Spleen (tissue), 11 donors: ENCODE measurements around the gene NPY1R. TPM values are rescaled to one million over a fixed set of nuclear protein-coding genes. Genes with fewer than 3 reads are reported as not detected.

Experiments used
- DNase-seq: peaks from one replicate; pipeline ENCODE4 v3.0.0-alpha.2; 2020
- H3K27ac ChIP-seq, 8 donors: fragments of 200-600 bp; sonication (generic) in 7 of 8; 1 replicate in 4 of 8; 2 replicates in 4 of 8; pipeline versions ENCODE4 v1.5.0 to v1.8.0; 2016 to 2021; ENCODE audit warnings: inconsistent platforms in 4 of 8, mild to moderate bottlenecking in 4 of 8, moderate library complexity in 1 of 8
- H3K27me3 ChIP-seq, 7 donors: fragments of 200-600 bp; sonication (generic) in 6 of 7; replicated peaks in 1 of 7; 1 replicate in 4 of 7; 2 replicates in 3 of 7; pipeline versions ENCODE4 v1.5.0 to v1.8.0; 2016 to 2021; ENCODE audit warnings: inconsistent platforms in 3 of 7, mild to moderate bottlenecking in 1 of 7
- H3K36me3 ChIP-seq, 6 donors: fragments of 200-600 bp; sonication (generic) in 5 of 6; 1 replicate in 4 of 6; 2 replicates in 2 of 6; pipeline versions ENCODE4 v1.5.0 to v1.8.0; 2016 to 2021; ENCODE audit warnings: inconsistent platforms in 2 of 6
- H3K4me1 ChIP-seq, 6 donors: fragments of 200-600 bp; sonication (generic) in 5 of 6; 1 replicate in 3 of 6; 2 replicates in 3 of 6; pipeline versions ENCODE4 v1.5.0 to v1.8.0; 2016 to 2021; ENCODE audit warnings: inconsistent platforms in 3 of 6
- H3K4me3 ChIP-seq, 8 donors: fragments of 200-600 bp; sonication (generic) in 7 of 8; 1 replicate in 4 of 8; 2 replicates in 4 of 8; pipeline versions ENCODE4 v1.5.0 to v1.8.0; 2016 to 2021; ENCODE audit warnings: inconsistent platforms in 4 of 8, mild to moderate bottlenecking in 4 of 8, moderate library complexity in 2 of 8
- H3K9me3 ChIP-seq, 8 donors: fragments of 200-600 bp; sonication (generic) in 7 of 8; 1 replicate in 4 of 8; 2 replicates in 4 of 8; pipeline versions ENCODE4 v1.5.0 to v1.8.0; 2016 to 2021; ENCODE audit warnings: inconsistent platforms in 4 of 8
- CTCF ChIP-seq, 11 experiments: fragments of 200-600 bp in 7 of 11; fragments of 450-650 bp in 4 of 11; sonication (generic) in 4 of 11; IDR thresholded peaks in 8 of 11; conservative IDR thresholded peaks in 3 of 11; 1 replicate in 7 of 11; 2 replicates in 4 of 11; pipeline versions ENCODE4 v1.4.0 to v1.8.0; 2016 to 2021; ENCODE audit warnings: antibody characterized with exemption in 11 of 11, inconsistent platforms in 4 of 11, mild to moderate bottlenecking in 1 of 11
- POLR2A ChIP-seq, 3 donors: fragments of 450-650 bp; IDR thresholded peaks; one replicate each; pipeline ENCODE4 v1.5.1; 2017; ENCODE audit warnings: antibody characterized with exemption in 3 of 3, mild to moderate bottlenecking in 1 of 3
- POLR2AphosphoS5 ChIP-seq, 3 donors: sonication (generic); formaldehyde crosslinking; IDR thresholded peaks; one replicate each; pipeline ENCODE4 v1.5.1; 2017; ENCODE audit warnings: antibody characterized with exemption in 3 of 3
- WGBS, 5 donors: extraction: QIAGEN DNeasy Blood & Tissue Kit in 3 of 5; methylation state at CpG; one replicate each; pipeline versions ENCODE4 v1.1.5 to v1.1.7; 2013 to 2018; 5-methylcytosine and 5-hydroxymethylcytosine counted together
- intact Hi-C: fragments of 100-400 bp; cut with DNase I; formaldehyde crosslinking; loops from one replicate; pipeline ENCODE4 v1.15.0; 2023; ENCODE audit warnings: low total_unique reads
- polyA plus RNA-seq, 3 donors: library from polyadenylated mRNA; stranded (reverse); fragments of 200-250 nt; gene quantifications; one replicate each; pipeline ENCODE4 v1.2.1, GENCODE V29; 2013
- total RNA-seq, 7 donors: library from RNA; depleted of rRNA in 3 of 7; stranded (reverse); fragments of >200 nt in 3 of 7; fragmentation: NEBNext Ultra II Directional in 4 of 7; extraction: Animal tissue kit (Norgen Biotek cat#: 25700) in 4 of 7; gene quantifications; one replicate each; pipeline versions ENCODE4 v1.1.0 to v1.2.1, GENCODE V29; 2016 to 2021
- donor health status: healthy with polysubstance abuse.
- donor health status: DM: no; HTN: no; CAD: no; lungs with moderate emphysema.
- donor health status: DM: no; HTN: no; CAD: no.
- donor health status: Bipolar disorder and iron deficiency.
- donor health status: healthy.
- donor health status: DM: no; HTN: no; CAD: no.
- donor health status: DM: yes; HTN: yes; CAD: no.

Gene NPY1R
- total and polyA plus RNA-seq, 10 donors: 10.8 to 179 (median 86.7) TPM

DNA sequence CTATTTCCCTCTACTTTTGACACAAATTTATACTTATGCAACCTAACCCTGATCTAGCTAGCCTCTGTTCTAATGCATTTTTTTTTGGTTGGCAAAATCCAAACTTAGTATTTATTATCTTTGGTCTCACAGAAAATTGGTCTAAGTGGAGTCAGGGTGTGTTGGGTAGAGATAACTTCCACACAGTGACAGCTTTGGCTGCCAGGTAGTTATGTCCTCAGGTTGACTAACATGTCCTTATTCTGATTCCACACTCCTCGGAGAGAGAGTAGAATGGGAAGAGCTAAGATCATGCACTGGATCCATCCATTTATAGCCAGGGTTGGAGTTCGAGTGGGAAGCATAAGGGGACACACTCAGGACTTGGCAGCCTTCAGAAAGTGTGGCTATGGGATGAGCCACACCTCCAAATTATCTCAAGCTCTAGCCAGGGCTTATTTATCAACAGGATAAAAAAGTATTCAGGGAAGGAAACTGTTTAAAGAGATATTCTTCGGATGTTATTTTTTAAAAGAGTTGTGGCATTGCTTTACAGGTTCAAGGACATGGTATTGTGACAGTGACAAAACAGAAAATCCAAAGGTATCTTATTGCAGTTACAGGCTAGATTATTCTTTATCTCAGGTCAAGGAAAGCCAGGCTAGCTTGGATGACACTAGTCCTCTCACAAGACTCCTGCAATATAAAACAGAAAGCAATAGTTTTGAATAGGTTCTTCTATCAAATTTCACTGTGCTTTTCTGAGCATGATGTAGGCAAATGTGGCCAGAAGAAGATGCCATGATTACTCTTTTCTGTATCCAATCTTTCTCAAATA lies 51.5 kb downstream of the NPY1R start:
- Histone ChIP-seq H3K9me3 (peaks cover 0 to 5% (median 0%) of the 10 kb centered on the region in 8 donors), H3K27me3 (no peaks in the 10 kb centered on the region), H3K27ac (no peak overlapping the region), H3K36me3 (no peaks in the 10 kb centered on the region), H3K4me3 (no peak overlapping the region), H3K4me1 (no peaks in the 10 kb centered on the region)
- no peak for DNase-seq
- TF ChIP-seq POLR2A (IDR thresholded peaks at IDR 0.05) (no peak), POLR2AphosphoS5 (IDR thresholded peaks at IDR 0.05) (no peak), CTCF (IDR thresholded peaks at IDR 0.05 in 8 of 11, conservative IDR thresholded peaks at IDR 0.05 in 3 of 11) (no peak)
- intact Hi-C loops: no loop called here
- WGBS, 5 donors: 42 to 72% (median 45%) methylated on average over 2 to 3 of the region's 3 CpGs

DNA sequence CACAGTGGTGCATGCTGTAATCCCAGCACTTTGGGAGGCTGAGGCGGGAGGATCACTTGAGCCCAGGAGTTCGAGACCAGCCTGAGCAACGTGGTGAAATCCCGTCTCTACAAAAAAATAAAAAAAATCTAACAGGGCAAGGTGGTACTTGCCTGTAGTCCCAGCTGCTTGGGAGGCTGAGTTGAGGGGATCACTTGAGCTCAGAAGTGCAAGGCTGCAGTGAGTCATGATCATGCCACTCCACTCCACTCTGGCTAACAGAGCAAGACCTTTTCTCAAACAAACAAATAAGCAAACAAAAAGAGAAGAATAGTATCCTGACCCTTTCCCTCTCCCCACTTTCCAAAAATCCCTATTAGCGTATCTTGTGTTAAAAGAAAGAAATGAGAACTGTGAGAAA lies 52.7 kb downstream of the NPY1R start:
- peaks cover 0 to 5% (median 0%) of the 10 kb centered on the region in 8 donors for H3K9me3 ChIP-seq
- no peak overlapping the region for H3K27ac ChIP-seq
- intact Hi-C loops: no loop called here
- H3K27me3 ChIP-seq: no peaks in the 10 kb centered on the region
- WGBS, 5 donors: 68 to 91% (median 86%) methylated on average over 5 of the region's 5 CpGs
- DNase-seq: no peak
- no peak overlapping the region for H3K4me3 ChIP-seq
- H3K4me1 ChIP-seq: no peaks in the 10 kb centered on the region
- H3K36me3 ChIP-seq: no peaks in the 10 kb centered on the region
- TF ChIP-seq CTCF (IDR thresholded peaks at IDR 0.05 in 8 of 11, conservative IDR thresholded peaks at IDR 0.05 in 3 of 11) (no peak), POLR2AphosphoS5 (IDR thresholded peaks at IDR 0.05) (no peak), POLR2A (IDR thresholded peaks at IDR 0.05) (no peak)

- 88 to 92% (median 91%) methylated on average over 3 of the region's 3 CpGs for WGBS, 5 donors
- intact Hi-C loops: no loop called here
- Histone ChIP-seq H3K4me1 (no peaks in the 10 kb centered on the region), H3K36me3 (no peaks in the 10 kb centered on the region), H3K27ac (no peak overlapping the region), H3K27me3 (peaks cover 0 to 2% (median 0%) of the 10 kb centered on the region in 7 donors), H3K4me3 (no peak overlapping the region), H3K9me3 (no peaks in the 10 kb centered on the region)
- no peak for DNase-seq
- no peak for TF ChIP-seq POLR2A (IDR thresholded peaks at IDR 0.05)
- TF ChIP-seq CTCF (IDR thresholded peaks at IDR 0.05 in 8 of 11, conservative IDR thresholded peaks at IDR 0.05 in 3 of 11): no peak
- no peak for TF ChIP-seq POLR2AphosphoS5 (IDR thresholded peaks at IDR 0.05)
These were observed 57.5 kb downstream of the NPY1R start for GRCh38 chr4:163274861-163275260.

Other genes with a start within 250 kb of the NPY1R start
- 10 to 100 TPM; 16.3 to 31.1 (median 20.8) TPM for gene NAF1, start 165.7 kb downstream of the NPY1R start, total RNA-seq
- 1 to 10 TPM; 2.2 to 4.7 (median 3.3) TPM for gene NAF1, start 165.7 kb downstream of the NPY1R start, polyA plus RNA-seq
- gene NPY5R, start 11.3 kb upstream of the NPY1R start, total RNA-seq: 1 to 10 TPM; 3.6 to 8.4 (median 5.4) TPM
- gene NPY5R, start 11.3 kb upstream of the NPY1R start, polyA plus RNA-seq: 1 to 10 TPM in 2 of 3 donors, under 1 TPM in 1; 0.77 to 2.3 (median 1.3) TPM
- gene TKTL2, start 141.2 kb upstream of the NPY1R start, total RNA-seq: under 1 TPM in 6 of 7 donors, not detected in 1; 0.13 to 0.60 (median 0.38) TPM
- gene TKTL2, start 141.2 kb upstream of the NPY1R start, polyA plus RNA-seq: under 1 TPM in 2 of 3 donors, not detected in 1; 0.06 to 0.15 TPM
- 10 to 100 TPM; 25.8 to 39.0 (median 33.9) TPM for gene TMA16, start 162.1 kb upstream of the NPY1R start, total RNA-seq
- gene TMA16, start 162.1 kb upstream of the NPY1R start, polyA plus RNA-seq: 10 to 100 TPM; 15.6 to 22.5 (median 19.4) TPM